ENCODE measurements around the gene TUBGCP3. TPM values are rescaled to one million over a fixed set of nuclear protein-coding genes. Genes with fewer than 3 reads are reported as not detected.

The TUBGCP3 gene
- total RNA-seq, 1 experiment from 2014 or later: 51.4 TPM

- Histone ChIP-seq H4K20me1 (ENCODE audit: insufficient read depth) (no peaks in the 10 kb centered on the region), H2AFZ (ENCODE audit: low read depth, low read length, poor library complexity, severe bottlenecking) (no peak overlapping the region), H3K9ac (ENCODE audit: low read length) (no peak overlapping the region), H3K9me2 (ENCODE audit: insufficient read depth) (no peaks in the 10 kb centered on the region), H3K4me2 (ENCODE audit: low read length) (no peak overlapping the region), H3K36me3 (ENCODE audit: control insufficient read depth in 1 of 2, insufficient read depth in 2 of 2, low read length in 2 of 2) (peaks cover 0 to 2% of the 10 kb centered on the region in 2 experiments; a peak in 2 of 4 replicates), H3K27ac (ENCODE audit: low read depth, low read length) (no peak overlapping the region), H3K27me3 (ENCODE audit: insufficient read depth, low read length) (no peaks in the 10 kb centered on the region), H3K4me1 (ENCODE audit: control insufficient read depth in 1 of 2, insufficient read depth in 2 of 2, low read length in 2 of 2) (no peaks in the 10 kb centered on the region), H3K4me3 (replicated peaks in 1 of 2; ENCODE audit: low read depth in 1 of 2, low read length in 2 of 2) (no peak overlapping the region), H3K79me2 (ENCODE audit: insufficient read depth, low read length) (no peaks in the 10 kb centered on the region), H3K9me3 (ENCODE audit: control insufficient read depth in 1 of 2, insufficient read depth in 1 of 2, low read depth in 1 of 2, low read length in 2 of 2) (no peaks in the 10 kb centered on the region)
- ATAC-seq (no peak), DNase-seq (ENCODE audit: low read depth, low spot score) (no peak)
- TF ChIP-seq ZFX (IDR thresholded peaks at IDR 0.05) (no peak), ZBTB33 (IDR thresholded peaks at IDR 0.05; ENCODE audit: extremely low read depth, insufficient replicate concordance, low read length) (no peak), TCF7L2 (IDR thresholded peaks at IDR 0.05; ENCODE audit: borderline replicate concordance, extremely low read depth, insufficient read depth, insufficient read length) (no peak), ELF1 (IDR thresholded peaks at IDR 0.05; ENCODE audit: borderline replicate concordance, low read depth) (no peak), POLR2A (IDR thresholded peaks at IDR 0.05; ENCODE audit: borderline replicate concordance, extremely low read depth, insufficient read depth, insufficient read length) (no peak), EZH2 (IDR thresholded peaks at IDR 0.05) (no peak), SIN3A (IDR thresholded peaks at IDR 0.05; ENCODE audit: low read depth) (no peak), CBX3 (IDR thresholded peaks at IDR 0.05; ENCODE audit: low read depth) (no peak), EZH2phosphoT487 (IDR thresholded peaks at IDR 0.05; ENCODE audit: borderline replicate concordance) (no peak), FOSL1 (IDR thresholded peaks at IDR 0.05; ENCODE audit: low read depth) (no peak), ZNF274 (IDR thresholded peaks at IDR 0.05; ENCODE audit: low read depth, low read length) (no peak), SRF (IDR thresholded peaks at IDR 0.05; ENCODE audit: low read depth) (no peak), POLR2AphosphoS5 (IDR thresholded peaks at IDR 0.05; ENCODE audit: low read depth, low read length) (no peak)
- TF ChIP-seq, protein P1, sequence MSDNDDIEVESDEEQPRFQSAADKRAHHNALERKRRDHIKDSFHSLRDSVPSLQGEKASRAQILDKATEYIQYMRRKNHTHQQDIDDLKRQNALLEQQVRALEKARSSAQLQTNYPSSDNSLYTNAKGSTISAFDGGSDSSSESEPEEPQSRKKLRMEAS (IDR thresholded peaks at IDR 0.05): no peak
- TF ChIP-seq, protein P2, sequence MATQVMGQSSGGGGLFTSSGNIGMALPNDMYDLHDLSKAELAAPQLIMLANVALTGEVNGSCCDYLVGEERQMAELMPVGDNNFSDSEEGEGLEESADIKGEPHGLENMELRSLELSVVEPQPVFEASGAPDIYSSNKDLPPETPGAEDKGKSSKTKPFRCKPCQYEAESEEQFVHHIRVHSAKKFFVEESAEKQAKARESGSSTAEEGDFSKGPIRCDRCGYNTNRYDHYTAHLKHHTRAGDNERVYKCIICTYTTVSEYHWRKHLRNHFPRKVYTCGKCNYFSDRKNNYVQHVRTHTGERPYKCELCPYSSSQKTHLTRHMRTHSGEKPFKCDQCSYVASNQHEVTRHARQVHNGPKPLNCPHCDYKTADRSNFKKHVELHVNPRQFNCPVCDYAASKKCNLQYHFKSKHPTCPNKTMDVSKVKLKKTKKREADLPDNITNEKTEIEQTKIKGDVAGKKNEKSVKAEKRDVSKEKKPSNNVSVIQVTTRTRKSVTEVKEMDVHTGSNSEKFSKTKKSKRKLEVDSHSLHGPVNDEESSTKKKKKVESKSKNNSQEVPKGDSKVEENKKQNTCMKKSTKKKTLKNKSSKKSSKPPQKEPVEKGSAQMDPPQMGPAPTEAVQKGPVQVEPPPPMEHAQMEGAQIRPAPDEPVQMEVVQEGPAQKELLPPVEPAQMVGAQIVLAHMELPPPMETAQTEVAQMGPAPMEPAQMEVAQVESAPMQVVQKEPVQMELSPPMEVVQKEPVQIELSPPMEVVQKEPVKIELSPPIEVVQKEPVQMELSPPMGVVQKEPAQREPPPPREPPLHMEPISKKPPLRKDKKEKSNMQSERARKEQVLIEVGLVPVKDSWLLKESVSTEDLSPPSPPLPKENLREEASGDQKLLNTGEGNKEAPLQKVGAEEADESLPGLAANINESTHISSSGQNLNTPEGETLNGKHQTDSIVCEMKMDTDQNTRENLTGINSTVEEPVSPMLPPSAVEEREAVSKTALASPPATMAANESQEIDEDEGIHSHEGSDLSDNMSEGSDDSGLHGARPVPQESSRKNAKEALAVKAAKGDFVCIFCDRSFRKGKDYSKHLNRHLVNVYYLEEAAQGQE (IDR thresholded peaks at IDR 0.05; ENCODE audit: low read depth): no peak
- CTCF ChIA-PET: no interaction called here
- RAD21 ChIA-PET (ENCODE audit: low non-redundant PET in 1 of 2, low total read pairs in 2 of 2, uncharacterized antibody in 2 of 2, unreplicated experiment in 2 of 2): no interaction called here
- no TSS peak for BruUV-seq (replicated peaks)
- intact Hi-C loops (cut with micrococcal nuclease): no loop called here
- POLR2A ChIA-PET: no interaction called here
Measured at GRCh38 chr13:112487127-112487517, 100.8 kb downstream of the TUBGCP3 start.

All from HCT116 (cell line).